Activated naive CD4-positive, alpha-beta T cell treated with anti-CD3 and anti-CD28 coated beads, Interleukin-2, amount 50 U/mL, for 16 hours (primary cell): ENCODE data around the gene SRSF3.
A peak's percentile ranks its signal among the peaks of the same experiment; 100 is the strongest.
"Not testable (repeated sequence)": the region's sequence is repeated elsewhere in the genome, so short reads cannot be mapped to it uniquely, and the experiment has no call there.

Experiments
- DNase-seq: peaks from one replicate; pipeline ENCODE4 v3.0.0-alpha.2; 2020

Gene SRSF3

DNA sequence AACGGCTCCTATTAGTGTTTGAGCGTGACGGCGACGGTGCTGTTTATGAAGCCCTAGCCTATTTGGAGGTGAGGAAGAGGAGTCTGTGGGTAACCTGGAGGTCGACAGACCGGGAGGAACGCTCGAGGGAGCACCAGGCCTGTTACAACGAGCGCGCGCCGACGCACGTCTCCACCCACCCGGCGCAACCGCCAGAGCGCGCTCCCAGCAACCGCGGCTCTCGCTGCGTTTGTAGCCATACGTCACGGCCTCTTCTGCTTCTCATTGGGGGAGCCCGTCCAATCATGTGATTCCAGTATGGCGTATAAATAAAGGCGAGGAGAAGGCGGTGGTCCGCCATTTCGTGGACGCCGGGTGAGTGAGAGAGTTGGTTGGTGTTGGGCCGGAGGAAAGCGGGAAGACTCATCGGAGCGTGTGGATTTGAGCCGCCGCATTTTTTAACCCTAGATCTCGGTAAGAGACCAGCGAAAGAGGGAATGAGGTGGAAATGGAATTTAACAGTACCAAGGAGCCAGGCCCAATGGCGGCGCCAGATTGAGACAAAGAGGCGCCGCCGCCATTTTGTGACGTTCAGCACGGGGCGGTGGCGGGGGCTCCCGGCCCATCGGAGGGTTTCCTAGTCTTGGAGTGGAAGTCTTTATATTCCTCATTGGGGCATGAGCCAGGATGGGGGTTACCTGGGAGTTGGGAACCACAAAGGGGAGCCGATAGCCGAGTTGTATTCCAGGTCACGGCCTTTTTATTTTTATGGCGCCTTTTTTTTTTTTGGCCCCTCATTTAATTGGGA, at the start of gene SRSF3:
Gene SRSF3, plus strand, starts transcription at position 334 of the 787 bp plus-strand sequence. CDS start 2,401 bp downstream, outside the sequence.
- peak; percentile 94 for DNase-seq

DNA sequence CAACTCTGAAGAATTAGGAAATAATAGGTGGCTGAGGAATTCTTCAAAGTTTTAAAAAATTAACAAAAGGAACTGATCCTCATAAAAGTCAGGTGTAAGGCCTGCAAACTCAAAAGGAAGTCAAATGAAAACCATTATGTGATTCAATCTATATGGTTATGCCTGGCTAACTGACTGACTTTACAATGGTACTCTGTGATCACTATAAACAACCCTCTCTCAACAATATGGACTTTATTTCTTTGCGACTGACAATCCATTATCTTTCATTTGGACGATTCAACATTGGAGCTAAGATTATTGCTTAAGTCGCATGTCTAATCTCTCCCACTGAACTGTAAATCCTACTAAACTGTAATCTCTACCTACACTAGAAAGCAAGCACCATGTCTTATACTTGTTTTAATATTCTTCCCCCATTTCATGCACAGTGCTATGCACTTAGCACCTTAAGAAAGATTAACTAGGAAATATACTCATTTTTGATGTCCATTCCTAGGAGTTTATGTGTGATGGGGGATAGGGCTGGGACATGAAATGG, 48.3 kb upstream of the SRSF3 start:
- no peak for DNase-seq

DNA sequence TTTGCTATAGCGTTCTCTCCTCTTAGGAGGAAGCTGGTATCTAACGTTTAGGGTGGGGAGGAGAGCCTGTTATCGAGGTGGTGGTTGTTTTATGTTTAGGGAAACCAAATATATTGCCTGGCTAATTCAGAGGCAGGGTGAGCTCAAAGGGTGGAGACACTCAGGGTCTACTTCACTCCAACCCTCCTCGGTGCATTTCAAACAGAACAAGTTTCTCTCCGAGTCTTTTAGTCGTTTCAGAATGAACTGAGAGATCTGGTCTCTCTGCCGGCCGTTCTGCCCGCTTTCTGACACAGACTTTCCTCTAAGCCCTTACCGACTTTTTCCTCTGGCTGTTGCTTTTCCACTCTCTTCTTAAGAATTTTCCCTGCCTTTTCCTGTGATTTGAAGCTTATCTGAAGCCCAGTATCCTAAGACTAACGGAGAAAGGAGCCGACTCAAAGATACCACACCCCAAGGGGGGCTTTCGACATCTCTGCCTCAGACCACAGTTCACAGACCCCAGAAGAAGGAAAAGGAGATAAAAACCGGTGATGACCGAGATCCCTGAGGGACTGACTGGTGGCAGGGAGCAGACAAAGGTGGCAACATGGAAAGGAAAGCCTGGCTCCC, 47.7 kb upstream of the SRSF3 start:
- no peak for DNase-seq

DNA sequence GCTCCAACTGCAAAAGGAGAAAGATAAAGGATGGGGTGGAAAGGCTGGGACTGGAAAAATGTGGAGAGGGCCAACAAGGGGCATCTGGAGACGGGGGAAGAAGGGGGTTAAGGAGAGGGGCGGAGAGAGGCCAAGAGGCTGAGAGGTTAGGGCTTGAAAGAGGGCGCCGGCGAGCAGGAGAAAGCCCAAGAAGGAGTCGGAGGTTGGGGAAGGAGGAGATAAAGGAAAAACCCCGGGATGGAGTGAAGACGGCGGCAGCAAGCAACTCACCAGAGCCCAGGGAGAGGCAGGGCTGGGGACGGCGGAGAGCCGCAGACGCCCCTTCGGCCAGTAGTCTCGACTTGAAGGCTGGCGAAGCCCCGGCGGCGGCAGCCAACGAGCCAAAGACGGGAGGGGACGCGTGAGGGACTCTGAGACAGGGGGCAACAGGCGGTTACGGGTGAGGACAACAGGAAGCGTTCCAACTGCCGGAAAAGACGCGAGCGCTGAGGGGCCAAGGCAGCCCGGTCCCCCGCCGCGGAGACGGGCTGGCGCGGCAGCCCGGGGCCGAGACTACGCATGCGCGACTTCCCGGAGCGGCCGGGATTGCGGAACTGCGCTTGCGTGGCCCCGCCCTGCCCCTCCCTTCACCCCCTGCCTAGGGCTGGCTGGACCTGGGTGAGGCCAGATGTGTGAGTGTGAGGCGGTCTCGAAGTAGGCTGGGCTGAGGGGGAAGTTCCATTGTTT, 47.1 kb upstream of the SRSF3 start, which contains the start of gene STK38:
Gene STK38, minus strand, starts transcription at position 560 of the 726 bp plus-strand sequence. CDS start 7,277 bp downstream, outside the sequence.
- peak; percentile 90 for DNase-seq

DNA sequence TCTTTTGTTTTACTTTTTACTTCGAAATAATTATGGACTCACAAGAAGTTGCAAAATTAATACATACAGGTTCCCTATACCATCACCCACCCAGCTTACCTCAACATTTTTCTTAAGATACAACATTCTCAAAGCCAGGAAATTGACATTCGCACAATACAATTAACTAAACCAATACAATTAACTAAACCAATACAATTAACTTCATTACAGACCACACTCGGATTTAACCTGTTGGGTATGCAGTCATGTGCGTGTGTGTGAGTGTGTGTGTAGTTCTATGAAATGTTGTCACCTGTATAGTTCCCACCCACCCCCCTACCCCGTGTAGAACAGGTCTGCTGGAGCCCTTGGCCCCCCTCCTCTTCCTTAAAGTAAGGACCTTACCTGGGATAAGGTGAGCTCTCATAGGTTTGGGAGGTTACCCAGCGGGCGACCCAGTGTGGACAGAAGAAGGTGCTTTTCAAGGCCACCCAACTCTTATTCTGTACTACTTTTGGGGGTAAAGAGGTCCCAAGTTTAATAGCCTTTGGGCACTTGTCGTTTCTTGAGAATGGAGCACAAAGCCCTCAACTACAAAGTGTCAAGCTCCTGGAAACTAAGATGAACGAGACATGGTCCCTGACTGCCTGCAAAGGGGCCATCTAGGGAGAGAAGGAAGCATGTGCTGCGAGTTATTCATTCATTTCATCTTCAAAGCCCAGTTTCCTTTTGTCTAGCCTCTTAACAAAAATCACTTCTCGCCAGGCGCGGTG, 46.3 kb upstream of the SRSF3 start:
- no peak for DNase-seq

DNA sequence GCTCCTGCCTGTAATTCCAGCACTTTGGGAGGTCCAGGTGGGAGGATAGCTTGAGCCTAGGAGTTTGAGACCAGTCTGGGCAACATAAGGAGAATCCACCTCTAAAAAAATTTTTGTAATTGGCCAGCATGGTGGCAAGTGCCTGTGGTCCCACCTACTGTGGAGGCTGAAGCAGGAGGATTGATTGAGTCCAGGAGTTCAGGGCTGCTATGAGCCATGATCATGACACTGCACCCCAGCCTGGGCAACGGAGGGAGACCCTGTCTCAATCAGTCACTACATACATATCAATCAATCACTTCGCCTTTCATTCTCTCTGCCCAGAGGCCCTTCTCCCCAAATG, 45.8 kb upstream of the SRSF3 start:
- no peak for DNase-seq

DNA sequence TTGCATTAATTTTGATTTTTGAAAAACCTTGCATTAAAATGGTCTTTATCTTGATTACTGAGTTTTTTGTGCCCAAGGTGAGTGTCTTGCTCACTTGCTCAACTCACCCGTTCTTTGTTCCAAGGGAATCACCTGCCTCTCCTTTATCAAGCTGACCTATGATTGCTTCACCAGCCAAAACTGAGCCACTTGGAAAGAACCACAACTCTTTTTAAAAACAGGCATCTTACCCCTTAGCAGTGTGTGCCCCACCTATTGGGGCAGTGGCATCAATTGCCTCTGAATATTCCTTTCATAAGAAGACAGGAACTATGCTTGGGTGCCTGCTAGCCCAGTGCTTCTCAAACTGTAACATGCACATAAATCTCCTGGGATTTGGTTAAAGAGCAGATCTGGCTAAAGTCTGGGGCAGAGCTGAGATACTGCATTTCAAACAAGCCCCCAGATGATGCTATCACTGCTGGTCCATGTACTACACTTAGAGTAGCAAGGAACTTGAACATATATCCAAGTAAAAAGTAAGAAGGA, 43.6 kb upstream of the SRSF3 start:
- DNase-seq, result no peak

DNA sequence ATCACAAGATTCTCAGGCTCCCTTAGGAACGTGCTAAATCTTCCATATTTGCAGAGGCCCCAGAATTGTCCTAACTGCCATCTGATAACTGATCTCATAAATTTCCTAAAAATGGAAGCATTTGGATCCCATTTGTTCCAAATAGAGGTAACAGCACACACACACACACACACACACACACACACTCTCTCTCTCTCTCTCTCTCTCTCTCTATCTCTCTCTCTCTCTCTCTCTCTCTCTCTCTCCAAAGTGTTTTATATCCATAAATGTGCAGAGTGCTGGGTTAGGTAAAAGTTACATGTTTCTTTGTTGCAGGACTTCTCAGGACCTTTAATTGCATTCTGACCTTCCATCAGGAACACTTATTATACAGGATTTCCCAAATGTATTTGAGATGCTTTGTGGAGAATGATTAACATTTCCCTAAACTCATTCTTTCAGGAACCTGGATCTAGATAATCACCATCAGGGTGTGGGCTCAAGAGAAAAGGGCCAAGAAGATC, 38.4 kb upstream of the SRSF3 start:
- no peak for DNase-seq

DNA sequence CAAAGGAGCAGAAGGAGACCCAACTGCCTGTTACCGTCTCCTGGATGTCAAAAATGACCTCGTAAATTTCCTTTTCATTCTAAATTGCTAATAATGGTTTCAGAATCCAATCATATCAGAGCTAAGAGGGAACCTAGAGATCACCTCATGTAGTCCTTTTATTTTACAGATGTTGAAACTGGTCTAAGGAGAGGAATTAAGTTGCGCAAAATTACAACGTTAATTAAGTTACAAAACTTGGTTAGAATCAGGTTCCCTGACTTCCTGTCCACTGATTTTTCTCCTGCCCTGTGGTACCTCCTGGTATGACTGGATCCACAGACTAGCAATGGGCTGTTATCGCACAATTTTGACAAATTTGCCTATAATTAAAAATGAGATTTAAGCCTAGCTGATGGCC, 37.9 kb upstream of the SRSF3 start:
- no peak for DNase-seq

DNA sequence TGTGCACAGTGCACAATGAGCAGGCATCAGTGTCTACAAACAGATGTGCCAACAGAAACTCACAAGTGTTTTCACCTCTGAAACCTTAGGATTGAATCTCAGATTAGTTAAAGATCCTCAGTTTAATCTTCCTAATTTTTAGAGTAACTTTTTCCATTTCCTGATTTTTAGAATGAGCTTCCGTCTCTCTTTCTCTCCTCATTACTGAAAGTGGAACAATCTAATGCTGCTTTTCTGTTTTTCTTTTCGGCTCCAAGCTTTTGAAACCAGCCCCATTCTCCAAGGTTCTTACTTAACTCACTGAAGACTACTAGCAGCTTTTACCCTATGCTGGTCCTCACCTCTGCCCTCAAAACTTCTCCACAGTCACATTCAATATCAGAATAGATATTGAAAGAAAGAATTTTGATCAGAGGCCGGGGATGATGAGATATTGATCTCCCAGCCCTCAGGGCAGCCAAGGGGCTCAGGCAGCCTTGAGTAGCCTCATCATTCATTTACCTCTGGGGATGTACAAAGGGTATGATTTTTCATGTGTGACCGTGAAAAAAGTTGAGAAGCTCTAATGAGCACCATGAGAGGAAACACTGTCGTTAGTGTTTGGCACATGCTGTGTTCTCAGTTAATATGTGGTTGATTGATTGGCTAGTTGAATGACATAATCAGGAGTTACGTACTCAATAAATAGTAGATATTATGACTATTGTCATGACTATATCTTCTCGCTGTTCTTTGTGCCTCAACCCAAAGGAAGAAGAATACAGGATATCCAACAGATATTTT, 35.0 kb upstream of the SRSF3 start:
- no peak for DNase-seq

DNA sequence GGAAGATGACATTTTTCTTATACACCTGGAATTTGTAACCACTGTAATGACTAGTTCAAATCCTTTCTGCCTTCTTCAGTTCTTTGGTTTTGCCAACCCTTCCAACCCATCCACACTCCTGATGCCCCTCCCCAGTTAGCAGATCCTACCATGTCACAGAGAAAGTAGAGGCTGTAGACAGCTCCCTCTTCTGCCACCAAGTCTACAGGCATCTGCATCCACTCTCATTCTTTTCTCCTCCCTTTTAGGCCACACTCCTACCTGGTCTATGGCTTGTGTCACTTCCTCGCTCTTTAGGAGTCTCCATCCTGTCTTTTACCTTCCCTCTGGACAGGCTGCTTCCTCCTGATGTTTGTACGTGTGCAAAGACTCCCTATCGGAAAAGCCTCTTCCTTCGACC, 33.3 kb upstream of the SRSF3 start:
- no peak for DNase-seq

DNA sequence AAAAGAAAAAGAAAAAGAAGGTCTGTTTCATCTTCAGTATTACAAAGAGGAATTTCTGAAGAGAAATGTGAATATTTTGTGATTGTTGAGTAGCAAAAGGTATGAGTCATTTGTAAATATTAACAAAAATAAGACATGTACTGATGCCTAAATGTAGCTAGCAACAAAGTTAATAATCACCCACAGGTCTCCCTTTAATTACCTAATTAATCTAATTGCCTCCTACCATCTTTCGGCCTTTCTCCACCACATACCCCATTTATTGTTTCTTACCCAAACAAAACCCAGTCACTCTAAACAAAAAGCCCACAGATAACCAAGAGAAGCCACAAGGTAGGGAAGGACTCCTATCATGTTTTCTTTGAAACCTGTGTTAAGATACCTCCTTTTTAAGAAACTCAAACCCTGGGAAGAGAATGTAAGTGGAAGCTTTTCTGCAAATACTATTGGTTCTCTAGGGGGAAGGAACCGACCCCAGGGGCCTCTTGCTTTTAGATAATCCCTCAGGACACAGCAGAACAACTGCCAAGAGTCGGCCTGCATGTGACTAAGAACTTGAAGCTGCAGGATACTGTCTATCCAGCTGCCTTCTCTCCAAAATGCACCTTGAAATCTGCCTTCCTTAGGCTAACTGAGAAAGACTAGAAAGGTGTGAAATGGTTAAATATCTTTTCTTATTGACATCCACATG, 30.8 kb upstream of the SRSF3 start:
- DNase-seq, result no peak

DNA sequence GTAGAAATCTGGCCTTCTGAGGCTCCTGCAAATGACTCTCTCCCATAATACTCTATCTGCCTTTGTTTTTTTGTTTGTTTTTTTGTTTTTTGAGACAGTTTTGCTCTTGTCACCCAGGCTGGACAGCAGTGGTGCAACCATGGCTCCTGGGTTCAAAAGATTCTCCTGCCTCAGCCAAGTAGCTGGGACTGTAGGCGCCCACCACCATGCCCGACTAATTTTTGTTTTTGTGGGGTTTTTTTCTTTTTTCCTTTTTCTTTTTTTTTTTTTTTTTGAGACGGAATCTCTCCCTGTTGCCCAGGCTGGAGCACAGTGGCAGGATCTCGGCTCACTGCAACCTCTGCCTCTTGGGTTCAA, 30.3 kb upstream of the SRSF3 start:
- DNase-seq, result no peak

DNA sequence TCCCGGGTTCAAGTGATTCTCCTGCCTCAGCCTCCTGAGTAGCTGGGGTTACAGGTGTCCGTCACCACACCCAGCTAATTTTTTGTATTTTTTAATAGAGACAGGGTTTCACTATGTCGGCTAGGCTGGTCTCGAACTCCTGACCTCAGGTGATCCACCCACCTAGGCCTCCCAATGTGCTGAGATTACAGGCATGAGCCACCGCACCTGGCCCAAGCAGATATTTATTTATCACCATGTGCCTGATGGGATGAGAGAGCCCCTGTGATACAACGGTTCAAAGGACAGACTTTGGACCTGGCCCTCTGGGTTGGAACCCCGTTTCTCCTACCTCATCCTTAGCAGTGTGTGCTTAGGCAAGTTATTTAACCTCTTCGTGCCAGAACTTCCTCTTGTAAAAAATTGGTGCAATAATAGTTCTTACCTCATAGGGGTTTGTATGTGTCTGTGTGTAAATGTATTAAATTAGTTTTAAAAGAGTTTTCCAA, 27.7 kb upstream of the SRSF3 start:
- DNase-seq, result no peak

DNA sequence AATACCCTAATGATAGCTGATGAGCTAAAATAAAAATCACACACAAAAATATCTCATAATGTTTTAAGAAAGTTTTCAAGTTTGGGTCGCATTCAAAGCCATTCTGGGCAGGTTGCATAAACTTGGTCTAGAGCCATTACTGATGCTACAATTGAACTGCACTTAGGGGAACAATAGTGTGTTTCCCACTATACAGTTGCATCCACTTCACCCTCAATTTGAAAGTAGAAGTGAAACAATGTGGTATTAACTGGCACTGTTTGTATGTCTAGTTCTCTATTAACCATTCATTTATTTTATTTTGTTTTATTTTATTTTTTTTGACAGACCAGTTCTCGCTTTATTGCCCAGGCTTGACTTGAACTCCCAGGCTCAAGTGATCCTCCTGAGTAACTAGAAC, 23.9 kb upstream of the SRSF3 start:
- no peak for DNase-seq

DNA sequence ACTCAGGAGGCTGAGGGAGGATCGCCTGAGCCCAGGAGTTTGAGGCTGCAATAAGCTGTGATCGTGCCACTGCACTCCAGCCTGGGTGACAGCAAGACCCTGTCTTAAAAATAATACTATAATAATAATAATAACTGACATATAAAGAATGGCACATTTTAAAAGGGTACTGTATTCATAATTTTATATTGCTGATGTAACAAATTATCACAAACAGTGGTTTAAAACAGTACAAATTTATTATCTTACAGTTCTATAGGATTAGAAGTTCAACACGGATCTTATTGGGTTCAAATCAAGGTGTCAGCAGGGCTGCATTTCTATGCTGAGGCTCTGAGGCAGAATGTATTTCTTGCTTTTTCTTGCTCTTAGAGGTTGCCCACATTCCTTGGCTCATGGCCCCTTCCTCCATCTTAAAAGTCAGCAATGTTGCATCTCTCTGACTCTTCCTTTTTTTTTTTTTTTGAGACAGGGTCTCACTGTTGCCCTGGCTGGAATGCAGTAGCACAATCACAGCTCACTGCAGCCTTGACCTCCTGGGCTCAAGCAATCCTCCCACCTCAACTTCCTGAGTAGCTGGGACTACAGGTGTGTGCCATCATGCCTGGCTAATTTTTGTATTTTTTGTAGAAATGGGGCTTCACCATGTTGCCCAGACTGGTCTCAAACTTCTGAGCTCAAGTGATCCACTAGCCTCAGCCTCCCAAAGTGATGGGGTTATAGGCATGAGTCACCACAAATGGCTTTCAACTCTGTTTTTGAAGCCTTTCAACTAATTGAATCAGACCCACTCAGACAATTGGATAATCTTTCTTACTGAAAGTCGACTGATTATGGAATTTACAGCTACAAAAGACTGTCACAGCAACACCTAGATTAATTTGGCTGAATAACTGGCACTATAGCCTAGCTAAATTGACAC, 22.8 kb upstream of the SRSF3 start:
- DNase-seq, result no peak

DNA sequence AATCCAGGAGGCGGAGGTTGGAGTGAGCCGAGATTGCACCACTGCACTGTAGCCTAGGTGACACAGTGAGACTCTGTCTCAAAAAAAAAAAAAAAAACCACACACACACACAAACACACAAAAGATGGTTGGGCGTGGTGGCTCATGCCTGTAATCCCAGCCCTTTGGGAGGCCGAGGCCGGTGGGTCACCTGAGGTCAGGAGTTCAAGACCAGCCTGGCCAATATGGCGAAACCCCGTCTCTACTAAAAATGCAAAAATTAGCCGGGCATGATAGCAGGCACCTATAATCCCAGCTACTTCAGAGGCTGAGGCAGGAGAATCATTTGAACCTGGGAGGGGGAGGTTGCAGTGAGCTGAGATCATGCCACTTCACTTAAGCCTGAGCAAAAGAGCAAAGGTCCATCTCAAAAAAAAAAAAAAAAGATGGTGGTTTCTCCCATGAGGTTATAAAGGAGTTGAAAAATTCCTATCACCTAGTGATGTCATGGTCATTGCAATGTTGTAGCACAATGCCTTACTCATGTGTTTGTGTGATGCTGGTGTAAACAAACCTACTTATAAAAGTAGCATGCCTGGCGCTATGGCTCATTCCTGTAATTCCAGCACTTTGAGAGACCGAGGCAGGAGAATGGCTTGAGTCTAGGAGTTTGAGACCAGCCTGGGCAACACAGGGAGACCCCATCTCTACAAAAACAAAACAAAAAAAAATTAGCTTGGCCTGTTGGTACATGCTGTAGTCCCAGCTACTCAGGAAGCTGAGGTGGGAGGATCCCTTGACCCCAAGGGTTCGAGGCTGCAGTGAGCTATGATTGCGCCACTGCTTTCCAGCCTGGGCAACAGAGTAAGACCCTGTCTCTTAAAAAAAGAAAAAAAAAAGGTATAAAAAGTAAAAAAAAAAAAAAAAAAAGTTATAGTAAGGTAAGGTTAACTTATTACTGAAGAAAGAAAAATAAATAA, 21.5 kb upstream of the SRSF3 start:
- not testable (repeated sequence) for DNase-seq

DNA sequence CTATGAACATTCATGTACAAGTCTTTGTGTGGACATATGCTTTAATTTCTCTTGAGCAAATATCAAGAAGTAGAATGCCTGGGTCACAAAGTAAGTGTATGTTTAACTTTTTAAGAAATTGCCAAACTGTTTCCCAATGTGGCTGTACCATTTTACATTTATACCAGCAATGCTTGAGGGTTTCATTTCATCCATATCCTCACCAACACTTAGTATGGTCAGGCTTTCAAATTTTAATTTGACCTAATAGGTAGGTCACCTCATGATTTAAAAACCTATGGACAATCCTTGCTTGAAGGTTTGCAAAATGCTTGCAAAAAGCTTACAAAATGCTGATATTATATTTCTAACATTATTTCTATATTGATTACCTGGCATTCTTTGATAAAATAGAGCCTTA, 19.5 kb upstream of the SRSF3 start:
- no peak for DNase-seq

DNA sequence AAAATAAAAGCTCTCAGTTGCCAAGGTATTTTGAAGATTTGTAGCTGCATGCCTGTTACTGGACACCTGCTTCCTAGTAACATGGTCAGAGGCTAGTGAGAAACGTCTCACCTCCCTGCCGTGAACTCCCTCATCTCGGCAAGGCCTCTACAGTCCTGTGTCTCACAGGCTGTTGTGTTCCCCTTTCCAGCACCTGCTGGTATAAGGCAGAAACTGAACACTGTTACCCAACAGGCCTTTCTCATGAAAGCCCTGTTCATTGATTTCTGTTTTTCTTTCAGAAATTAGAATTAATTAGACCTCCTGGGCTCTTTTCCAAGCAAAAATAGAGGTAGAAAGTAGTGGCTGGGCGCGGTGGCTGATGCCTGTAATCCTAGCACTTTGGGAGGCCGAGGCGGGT, 17.6 kb upstream of the SRSF3 start:
- no peak for DNase-seq
